Stimulated activated CD4-positive, alpha-beta T cell treated with anti-CD3 and anti-CD28 coated beads, Interleukin-4, amount 100 ng/mL, for 48 hours (primary cell): Measurements from ENCODE around the gene DCLK2.

Experiments used
- DNase-seq, 2 donors: peaks; one replicate each; pipeline ENCODE4 v3.0.0-alpha.2; 2020; ENCODE audit warnings: low read depth in 2 of 2

DCLK2 gene

DNA sequence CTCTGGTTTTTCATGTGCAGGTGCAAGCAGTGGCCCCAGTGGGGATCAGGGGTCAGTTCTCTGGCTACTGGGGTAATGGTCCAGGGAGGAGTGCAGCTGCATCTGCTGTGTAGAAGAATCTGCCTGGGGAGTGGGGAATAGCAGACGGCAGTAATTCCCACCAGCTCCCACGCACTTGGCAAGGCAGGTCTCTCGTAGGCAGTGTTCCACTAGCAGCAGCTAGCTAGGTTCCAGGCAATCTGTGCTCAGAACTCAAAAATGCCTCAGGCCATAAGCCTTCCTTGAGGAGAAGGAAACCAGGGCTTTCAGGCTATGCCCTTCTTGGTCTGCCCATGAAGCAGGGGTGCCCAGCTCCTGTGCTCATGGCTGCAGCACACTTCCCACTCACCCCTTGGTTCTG lies 38.8 kb downstream of the DCLK2 start:
- DNase-seq: no peak

DNA sequence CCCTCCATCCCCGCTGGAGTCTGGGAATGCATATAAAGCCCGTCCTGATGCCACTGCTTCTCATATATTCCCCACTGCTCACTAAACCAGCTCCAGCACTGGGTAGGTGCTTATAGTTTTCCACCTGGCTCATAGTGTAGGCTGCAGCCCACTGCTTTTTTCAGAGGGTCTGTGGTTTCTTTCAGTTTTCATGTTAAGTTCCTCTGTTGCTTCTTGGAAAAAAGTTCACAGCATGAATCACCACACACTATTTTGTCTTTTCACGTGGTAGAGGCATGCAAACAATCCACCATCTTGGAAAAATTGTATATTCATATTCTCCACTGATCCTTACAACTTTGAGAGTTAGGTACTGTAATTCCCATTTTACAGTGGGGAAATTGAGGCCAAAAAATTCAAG lies 39.4 kb downstream of the DCLK2 start:
- DNase-seq: no peak

DNA sequence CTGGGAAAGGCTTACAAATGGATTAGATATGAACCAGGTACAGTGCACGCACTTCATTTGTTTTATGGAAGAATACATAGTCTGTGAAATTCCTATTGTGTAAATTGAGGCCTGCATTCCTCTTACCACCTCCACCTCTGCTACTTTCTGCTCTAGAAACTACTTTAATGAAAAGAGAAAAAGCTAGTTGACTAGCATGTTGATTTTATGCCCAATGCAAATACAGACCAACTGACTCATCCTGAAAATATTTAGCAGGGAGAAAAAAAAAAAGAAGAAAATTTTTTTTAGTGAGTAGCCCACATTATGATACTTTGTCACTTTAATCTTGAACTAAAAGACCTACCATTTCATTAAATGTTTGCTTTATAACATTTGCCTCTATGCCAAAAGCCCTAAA lies 41.2 kb downstream of the DCLK2 start:
- no peak for DNase-seq

DNA sequence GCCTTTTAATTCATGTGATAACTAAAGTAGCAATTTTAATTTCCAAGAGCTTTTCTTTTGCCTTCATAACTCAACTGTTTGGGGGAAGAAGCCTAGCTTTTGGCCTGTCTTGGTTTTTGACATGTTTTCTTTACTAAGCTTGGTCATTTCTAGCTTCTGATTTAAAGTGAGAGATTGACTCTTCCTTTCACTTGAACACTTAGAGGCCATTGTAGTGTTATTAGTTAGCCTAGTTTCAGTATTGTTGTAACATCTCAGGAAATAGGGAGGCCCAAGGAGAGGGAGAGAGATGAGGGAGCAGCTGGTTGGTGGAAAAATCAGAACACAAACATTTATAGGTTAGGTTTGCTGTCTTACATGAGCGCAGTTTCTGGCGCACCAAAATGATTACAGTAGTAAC lies 44.8 kb downstream of the DCLK2 start:
- DNase-seq: no peak

DNA sequence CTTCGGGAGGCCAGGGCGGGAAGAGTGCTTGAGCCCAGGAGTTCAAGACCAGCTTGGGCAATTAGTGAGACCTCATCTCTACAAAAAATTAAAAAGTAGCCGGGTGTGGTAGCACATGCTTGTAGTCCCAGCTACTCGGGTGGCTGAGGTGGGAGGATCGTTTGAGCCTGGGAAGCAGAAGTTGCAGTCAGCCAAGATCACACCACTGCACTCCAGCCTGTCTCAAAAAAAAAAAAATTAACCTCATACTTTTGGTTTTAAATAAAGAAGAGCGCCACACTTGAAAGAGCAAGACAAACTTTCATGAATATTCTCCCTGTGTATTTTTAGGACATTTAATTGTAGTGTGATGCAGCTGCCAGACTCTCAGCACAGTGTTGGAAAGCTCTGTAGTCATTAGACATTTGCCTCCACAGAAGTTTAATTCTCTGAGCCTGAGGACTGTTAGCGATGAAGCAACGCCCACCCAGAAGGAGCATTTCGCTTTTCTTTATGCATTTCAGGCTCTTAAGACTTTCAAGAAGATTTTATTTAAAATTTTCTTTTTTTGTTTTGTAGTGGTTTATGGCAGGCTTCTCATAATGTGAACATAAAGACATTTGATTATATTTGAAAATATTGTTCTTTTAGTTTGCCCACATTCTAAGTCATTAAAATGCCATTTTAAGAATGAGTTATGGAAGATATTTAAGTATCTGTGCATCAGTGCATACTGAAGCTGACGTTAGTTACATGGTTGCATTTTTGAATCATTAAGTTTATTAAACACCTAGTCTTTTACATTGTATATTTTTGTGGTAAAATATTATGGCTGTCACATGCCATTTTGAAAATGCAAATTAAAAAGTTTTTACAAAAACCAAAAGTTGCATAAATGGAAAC lies 45.8 kb downstream of the DCLK2 start:
- DNase-seq: no peak

DNA sequence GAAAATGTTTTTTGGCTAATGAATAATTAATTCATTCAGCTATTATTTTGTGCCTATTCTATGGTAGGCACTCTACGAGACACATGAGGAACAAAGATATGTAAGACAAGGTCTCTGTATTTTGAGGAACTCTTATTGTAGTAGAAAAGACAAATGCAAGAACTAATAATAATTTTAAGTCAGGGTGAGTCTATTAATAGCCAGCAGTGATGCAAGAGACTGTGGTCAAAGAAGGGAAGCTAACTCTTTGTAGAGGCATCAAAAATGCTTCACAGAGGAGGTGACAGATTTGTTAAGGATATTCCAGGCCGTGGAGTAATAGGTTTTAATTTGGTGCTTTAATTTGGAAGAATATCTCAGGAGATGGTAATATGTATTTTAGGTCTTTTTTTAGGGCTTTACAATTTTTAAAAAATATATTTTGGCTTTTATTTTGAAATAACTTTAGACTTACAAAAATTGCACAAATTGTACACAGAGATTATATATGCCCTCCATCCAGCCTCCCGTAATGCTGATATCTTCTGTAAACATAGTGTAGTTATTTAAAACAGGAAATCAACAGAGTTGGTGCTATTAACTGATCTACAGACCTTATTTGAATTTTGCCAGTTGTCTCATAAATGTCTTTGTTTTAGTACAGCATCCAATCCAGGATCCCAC lies 48.1 kb downstream of the DCLK2 start:
- no peak for DNase-seq

DNA sequence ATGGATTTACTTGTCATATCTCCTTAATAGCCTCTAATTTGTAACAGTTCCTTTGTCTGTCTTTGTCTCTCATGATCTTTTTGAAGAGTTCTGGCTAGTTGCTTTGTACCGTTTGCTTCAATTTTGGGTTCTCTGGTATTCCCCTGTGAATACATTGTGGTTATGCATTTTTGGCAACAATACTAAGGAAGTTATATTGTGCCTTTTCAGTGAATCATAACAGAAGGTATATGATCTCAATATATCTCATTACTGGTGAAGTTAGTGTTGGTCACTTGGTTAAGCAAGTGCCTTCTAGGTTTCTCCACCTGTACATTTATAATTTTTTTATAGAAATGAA lies 48.6 kb downstream of the DCLK2 start:
- no peak for DNase-seq

DNA sequence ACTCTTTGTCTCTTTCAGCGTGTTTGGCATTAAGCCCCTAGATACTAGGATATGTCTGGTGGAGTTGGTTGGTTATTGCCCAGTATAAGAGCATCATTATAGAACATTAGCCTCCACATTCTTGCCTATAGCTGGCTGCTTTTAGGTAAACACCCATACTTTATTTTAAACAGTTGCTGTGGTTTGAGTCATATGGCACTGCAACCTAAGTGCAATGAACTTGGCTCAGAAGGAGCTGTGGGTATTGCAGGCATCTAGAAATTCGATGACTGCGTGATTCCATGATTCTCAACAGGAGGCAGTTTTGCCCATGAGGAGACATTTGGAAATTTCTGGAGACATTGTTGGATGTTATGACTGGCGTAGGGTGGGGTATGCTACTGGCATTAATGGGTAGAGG lies 49.5 kb downstream of the DCLK2 start:
- DNase-seq: no peak

DNA sequence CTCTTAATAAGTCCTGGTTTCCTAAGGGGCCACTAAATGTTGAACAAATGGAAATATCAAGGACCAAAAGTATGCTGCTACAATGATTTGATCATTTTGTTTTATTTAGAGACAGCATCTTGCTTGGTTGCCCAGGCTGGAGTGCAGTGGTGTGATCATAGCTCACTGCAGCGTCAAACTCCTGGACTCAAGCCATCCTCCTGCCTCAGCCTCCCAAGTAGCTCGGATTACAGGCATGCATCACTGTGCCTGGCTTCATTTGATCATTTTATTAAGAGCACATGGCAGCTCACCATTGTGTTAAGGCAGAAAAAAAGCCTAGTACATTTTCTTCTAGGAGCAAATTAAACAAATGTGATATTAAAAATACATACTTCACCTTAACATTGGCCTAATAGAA lies 52.7 kb downstream of the DCLK2 start:
- DNase-seq: no peak

DNA sequence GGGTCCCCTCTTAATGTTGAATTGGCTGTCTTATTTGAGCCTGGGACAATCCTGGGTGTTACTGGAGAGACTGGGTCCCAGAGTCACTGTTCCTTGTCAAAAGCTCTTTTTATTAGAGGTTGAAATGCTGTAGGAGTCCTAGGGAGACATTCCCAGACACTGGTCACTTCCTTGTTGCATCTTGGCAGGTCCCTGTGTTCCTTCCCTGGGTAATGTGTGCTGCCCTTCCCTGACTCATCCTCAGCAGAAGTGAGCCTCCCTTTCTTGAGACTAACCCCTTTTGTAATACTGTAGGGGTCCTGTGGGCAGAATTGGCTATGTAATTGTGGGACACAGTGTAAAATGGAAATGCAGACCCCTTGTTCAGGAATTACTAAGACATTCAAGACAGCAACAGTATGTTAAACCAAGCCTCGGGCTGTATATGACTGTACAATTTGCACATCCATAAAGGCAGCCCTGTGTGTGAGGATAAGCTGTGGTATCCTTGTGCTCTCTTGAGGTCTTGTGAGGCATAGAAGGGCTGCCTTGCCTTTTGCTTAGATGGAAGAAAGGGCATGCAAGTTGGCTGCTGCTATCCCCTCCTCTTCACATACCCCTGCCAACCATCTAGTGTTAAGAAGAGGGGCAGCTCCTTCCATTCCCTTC lies 53.5 kb downstream of the DCLK2 start:
- no peak for DNase-seq

DNA sequence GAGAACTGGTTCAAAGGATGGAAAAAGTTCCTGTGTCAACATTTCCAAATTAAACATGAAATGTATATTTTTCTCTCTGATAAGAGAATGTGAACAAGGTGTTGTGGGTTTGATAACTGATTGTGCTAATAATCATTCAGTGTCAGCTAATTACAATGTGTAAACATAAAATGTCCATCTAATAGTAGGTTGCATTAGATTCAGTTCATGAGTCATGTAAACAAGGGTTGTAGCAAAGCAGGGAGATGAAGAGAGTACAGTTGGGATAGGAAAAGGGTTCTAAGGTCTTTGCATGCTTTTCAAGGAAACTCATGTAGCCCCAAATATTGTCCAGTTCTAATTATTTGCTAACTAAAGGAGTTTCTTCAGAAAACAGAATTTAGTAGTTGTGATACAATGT lies 55.4 kb downstream of the DCLK2 start:
- no peak for DNase-seq

DNA sequence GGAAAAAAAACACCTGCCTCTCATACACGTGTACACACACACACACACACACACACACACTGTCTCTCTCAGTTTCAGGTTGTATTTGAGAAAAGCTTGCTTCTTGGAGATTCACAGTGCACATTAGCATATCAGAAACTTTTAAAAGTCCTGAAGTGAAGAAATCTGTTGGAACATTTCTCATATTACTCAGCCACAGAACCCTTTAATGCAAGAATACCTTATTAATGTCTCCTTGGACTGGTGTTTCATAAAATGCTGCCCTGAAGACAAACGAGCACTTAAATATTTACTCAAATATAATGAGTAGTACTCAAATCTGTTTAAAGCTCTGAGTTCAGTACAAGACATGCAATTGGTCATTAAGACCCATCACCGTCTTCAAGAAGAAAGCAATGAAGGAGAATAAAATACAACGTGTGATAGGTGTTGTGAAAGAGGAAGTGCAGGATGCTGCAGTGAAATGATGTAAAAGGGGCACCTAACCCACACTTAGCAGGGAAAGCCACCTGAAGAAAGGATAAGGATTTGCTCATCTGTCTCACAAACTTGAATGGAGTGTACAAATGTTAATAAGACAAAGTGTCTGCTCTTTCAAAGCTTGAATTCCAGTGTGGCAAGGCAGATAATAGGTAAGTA lies 57.0 kb downstream of the DCLK2 start:
- no peak for DNase-seq

DNA sequence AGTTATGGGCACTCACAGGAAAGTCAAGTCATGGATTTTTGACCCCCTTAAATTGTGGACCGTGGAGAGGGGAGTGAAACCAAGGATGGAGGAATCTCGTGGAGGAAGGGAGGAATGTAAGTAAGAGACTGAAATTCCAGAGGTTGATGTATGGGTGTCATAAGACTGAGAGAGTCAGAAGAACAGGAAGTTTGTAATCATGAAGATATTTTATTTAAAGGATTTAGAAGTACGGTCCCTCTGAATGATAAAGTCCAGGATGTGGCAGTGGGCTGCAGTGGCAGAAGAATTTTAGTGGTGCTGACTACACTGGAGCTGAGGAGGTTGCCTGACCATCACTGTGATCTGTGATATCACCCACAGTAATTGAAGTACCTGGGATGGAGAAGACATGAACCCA lies 57.8 kb downstream of the DCLK2 start:
- no peak for DNase-seq

DNA sequence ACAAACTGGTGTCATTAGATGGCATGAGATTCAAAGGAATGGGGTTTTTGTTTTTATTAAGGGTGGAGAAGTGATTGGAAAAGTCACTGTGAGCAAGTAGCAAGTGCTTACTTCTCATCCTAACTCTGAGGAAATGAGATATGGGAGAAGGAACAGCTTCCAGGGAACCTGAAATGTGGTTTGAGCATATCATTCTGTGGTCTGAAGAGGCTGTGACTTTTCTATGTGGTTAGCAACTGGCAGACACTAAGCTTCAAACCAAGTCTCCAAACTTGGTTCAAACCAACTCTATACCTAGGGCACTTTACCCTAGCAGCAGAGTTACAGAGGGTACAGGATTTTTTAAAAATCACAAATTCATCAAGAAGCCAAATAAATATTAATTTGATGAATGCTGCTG lies 58.2 kb downstream of the DCLK2 start:
- no peak for DNase-seq

DNA sequence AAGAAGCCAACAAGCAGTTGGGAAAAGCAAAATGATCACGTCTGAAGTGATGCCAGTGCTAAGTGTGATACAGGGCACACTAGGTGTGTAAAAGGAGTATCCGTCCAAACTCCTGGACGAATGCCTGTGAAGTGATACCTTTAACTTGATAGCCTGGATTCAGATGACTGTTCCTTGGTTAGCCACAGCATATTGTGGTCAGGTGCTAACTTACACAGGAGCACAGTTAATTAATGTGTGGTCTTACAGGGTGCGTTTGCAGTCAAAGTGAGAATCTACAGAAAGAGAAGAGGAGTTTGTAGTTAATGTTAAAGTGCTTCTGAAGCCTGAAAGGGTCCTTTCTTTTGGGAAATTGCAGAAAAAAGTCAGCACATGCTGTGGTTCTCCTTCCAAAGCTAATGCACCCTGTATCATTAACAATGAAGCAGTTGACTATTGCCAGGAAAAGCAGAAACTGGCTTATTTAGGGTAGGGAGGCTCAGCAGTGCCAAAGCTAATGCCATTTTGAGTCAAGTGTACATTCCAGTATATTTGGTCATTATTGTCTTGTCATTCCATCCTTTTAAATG lies 61.1 kb downstream of the DCLK2 start:
- no peak for DNase-seq

DNA sequence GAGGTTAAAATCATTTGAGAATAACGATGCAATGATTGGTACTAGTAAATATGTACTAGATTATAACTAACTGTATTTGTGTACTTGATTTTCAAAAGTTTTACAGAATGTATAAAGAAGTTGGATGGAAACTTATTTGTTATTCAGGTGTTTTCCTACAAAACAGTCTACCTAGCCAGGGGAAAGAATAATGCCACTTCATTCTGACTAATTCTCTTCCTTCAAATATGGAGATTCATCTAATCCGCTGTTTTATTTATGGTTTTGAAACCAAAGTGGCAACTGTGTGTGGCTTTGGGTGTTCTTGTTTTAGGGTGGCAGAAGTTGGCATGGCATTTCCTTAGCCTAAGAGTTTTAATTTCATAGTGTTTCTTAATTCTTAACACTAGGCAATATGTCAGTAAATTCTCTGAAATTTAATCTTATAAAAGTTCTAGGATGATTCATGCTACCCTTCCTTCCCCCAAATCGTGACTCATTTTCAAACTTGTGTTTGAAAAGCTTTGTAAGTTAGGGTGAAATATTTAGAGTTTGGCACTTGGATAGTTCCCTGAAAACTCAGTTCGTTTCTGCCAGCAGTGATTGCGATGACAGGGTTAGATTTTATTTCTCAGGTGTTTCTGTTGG lies 62.6 kb downstream of the DCLK2 start:
- DNase-seq: no peak

DNA sequence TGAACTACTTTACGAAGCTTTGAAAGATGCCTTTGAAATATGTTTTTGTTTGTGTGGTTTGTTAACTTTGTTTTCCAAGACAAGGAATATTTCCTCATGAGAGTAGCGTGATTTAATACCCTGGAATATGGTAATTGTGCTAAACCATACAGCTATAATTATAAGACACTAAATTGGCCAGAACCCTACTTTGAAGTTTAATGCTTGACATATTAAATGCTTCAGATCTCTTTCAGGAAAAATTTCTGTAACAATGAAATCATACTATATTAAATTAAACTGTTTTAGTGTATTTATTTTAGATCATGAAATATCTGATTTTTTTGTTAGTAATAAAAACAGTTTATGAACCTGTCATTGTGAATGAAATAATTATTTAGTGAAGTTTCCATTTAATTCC lies 63.5 kb downstream of the DCLK2 start:
- DNase-seq: no peak

DNA sequence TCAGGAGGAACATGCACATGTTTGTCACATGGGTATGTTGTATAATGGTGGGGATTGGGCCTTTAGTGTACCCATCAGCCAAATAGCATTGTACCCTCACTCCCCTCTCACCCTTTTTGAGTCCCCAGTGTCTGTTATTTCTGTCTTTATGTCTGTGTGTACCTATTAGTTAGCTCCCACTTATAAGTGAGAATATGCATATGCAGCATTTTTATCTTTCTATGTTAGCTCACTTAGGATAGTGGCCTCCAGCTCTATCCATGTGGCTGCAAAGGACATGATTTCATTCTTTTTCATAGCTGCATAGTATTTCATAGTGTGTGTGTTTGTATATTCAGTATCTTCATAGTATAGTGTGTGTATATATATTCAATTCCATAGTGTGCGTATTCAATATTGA lies 64.6 kb downstream of the DCLK2 start:
- no peak for DNase-seq

DNA sequence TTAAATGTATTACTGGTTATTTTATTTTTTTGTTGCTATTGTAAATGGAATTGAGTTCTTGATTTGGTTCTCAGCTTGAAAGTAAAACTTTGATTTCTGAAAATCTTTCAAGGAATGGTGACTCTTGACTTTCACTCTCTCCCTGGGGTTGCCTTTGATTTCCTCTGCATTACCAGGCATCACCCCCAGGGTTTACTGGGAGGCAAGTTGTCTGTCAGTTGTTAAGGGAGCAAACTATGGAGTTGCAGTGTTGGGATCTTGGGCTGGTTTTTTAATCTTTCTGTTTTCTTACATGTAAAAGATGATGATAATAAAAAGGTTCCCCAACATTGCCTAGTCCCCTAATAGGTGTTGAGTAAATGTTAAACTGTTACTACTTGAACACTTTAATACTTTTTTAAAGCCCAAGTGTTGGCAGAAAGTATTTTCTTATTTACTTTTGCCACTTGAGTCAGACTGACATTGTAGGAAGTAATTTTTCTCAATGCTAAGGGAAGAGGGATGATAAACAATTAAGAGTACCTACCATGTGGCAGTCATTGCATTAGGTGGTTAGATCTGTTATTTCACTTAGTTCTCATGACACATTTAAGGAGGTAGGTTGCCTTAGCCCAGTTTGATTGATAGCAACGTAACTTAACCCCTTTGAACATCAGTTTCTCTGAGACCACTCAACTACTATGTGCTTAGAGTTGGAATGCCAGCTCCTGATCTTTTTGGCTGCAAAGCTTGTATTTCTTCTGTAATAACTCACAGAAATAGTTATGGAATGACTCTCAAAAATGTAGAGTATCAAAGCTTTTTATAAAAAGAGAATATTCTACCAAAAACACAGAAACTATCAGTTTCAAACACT lies 67.1 kb downstream of the DCLK2 start:
- DNase-seq: no peak

DNA sequence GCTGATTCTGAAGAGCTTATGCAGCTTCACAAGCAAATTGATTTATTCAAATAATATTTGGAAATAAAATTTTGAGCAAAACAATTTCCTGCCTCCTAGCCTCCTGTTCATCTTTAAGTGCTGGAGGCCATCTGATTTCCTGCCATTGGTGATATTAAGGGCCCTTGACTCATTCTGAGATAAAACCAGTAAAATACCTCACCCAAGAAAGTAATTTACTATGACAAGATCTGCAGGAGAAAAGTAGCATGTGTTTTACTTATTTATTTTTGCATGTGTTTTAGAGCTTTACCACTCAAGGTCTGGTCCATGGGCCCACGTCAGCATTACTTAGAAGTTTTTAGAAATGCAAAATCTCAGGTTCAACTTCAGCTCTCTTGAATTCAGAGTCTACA lies 67.7 kb downstream of the DCLK2 start:
- no peak for DNase-seq

DNA sequence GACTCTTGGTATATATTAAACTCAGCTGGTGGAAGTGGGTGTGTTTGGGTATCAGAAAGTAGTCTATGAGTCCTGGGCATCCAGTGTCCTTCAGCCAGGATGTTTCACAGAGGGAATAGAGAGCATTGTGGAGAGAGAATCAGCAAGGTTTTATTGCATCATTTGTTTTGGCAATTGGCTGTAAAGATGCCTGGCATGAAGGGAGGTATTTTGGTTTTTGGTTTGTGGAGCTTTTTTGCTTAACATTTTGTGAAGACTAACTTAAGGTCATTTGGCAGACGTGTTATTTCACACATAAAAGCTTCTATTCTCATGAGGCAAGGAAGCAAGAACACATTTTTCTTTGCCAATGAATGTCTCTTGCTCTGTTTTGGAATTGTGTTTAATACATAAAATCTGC lies 71.1 kb downstream of the DCLK2 start:
- DNase-seq: no peak
